Ishikawa (cell line): ENCODE data around the gene COIL.
A peak's percentile ranks its signal among the peaks of the same experiment; 100 is the strongest.

Experiments used
- CEBPB ChIP-seq: IDR thresholded peaks from 2 replicates; pipeline ENCODE4 v1.6.1; 2012
- EGR1 ChIP-seq: IDR thresholded peaks from 2 replicates; pipeline ENCODE4 v1.6.1; 2012
- EP300 ChIP-seq: IDR thresholded peaks from 2 replicates; pipeline ENCODE4 v1.6.1; 2012; ENCODE audit warnings: borderline replicate concordance
- FOXM1 ChIP-seq: IDR thresholded peaks from 2 replicates; pipeline ENCODE4 v1.6.1; 2012; ENCODE audit warnings: low read depth, borderline replicate concordance
- MAX ChIP-seq: IDR thresholded peaks from 2 replicates; pipeline ENCODE4 v1.6.1; 2012
- NFIC ChIP-seq: IDR thresholded peaks from 2 replicates; pipeline ENCODE4 v1.6.1; 2012
- RAD21 ChIP-seq: IDR thresholded peaks from 2 replicates; pipeline ENCODE4 v1.6.1; 2012; ENCODE audit warnings: low read depth
- REST ChIP-seq: IDR thresholded peaks from 2 replicates; pipeline ENCODE4 v1.6.1; 2012; ENCODE audit warnings: low read depth, mild to moderate bottlenecking
- TAF1 ChIP-seq: IDR thresholded peaks from 2 replicates; pipeline ENCODE4 v1.6.1; 2012; ENCODE audit warnings: low read depth, mild to moderate bottlenecking
- TCF12 ChIP-seq: IDR thresholded peaks from 2 replicates; pipeline ENCODE4 v1.6.1; 2012; ENCODE audit warnings: low read depth
- TEAD4 ChIP-seq: IDR thresholded peaks from 2 replicates; pipeline ENCODE4 v1.6.1; 2012
- YY1 ChIP-seq: IDR thresholded peaks from 2 replicates; pipeline ENCODE4 v1.6.1; 2012; ENCODE audit warnings: low read depth
- ZBTB7A ChIP-seq: IDR thresholded peaks from 2 replicates; pipeline ENCODE4 v1.6.1; 2012; ENCODE audit warnings: low read depth
- TF ChIP-seq, protein P1 (sequence below): IDR thresholded peaks from 2 replicates; pipeline ENCODE4 v1.6.1; 2012

The COIL gene

DNA sequence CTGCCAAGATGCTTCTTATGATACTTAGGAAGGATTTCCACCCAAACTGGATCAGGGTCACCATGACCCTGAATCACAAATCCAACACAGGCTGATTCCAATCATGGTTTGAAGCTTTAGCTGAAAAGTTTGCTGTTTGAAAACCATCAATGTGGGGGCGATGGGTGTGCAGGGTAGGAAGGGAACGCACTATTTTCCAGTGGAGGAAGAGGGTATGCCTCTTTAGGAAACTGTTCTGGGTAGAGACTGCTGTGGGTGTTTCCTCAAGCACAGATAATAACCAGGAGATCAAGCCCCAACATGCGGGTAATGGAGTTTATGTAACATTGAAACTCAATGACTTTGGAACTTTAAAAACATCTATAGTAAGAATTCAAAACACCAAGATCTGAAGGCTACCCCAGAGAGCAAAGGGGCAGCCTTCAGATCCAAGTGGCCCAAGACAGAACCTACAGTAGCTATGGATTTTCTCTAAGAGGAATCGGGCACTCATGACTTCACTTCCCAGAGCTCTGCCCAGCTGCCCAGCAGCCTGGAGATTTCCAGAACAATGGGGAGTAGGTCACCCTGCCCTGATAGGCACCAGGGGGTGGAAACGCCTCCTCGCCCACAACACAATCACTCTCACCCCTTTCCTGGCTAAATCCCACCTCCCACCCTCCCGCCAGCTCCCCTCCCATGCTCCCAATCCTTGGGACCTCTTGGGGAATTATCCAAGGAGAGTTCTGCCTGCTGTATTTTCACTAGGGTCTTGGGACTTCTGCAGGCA, 69.8 kb downstream of the COIL start:
- no peak for TF ChIP-seq FOXM1
- peak; percentile 77 for TF ChIP-seq EP300
- TF ChIP-seq TCF12: peak; percentile 74
- no peak for TF ChIP-seq TAF1
- TF ChIP-seq REST: no peak
- TF ChIP-seq RAD21: no peak
- TF ChIP-seq CEBPB: no peak
- TF ChIP-seq ZBTB7A: 0 out of 2 replicates have a peak, but pooled peaks have one; percentile 47
- TF ChIP-seq TEAD4: peak; percentile 43; the same call in 1 of the 2 replicates

DNA sequence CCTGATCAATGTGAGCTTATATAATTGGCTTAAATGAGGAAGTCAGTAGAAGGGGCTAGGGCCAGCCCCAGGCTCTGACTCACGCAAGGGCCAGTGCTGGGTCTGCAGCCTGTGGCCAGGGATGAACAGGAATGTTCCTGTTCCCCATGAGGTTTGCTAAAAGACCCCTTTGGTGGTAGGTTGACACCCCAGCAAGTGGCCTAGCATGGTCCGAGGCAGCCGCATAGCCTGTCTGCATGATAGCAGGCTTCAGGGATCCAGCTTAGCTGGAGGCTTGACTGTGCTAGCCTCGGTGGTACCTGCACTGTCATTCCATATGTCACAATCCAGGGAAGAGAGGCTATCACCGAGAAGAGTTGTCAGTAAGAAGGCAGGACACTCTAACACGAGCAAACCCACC, 70.5 kb downstream of the COIL start:
- TF ChIP-seq REST (no peak), TAF1 (no peak), FOXM1 (no peak), EP300 (no peak), YY1 (no peak), MAX (no peak), EGR1 (no peak), TCF12 (no peak), CEBPB (no peak), TEAD4 (no peak), NFIC (no peak), RAD21 (no peak)
- TF ChIP-seq, protein P1, sequence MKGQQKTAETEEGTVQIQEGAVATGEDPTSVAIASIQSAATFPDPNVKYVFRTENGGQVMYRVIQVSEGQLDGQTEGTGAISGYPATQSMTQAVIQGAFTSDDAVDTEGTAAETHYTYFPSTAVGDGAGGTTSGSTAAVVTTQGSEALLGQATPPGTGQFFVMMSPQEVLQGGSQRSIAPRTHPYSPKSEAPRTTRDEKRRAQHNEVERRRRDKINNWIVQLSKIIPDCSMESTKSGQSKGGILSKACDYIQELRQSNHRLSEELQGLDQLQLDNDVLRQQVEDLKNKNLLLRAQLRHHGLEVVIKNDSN: no peak
